Measurements from ENCODE around the gene KANTR.
A peak's percentile ranks its signal among the peaks of the same experiment; 100 is the strongest.

The KANTR gene

GRCh38 chrX:53093177-53093655 is 726 bp upstream of the KANTR start:
- TF ChIP-seq USF1 (IDR thresholded peaks at IDR 0.05) (no peak), RAD21 (IDR thresholded peaks at IDR 0.05; ENCODE audit: low read depth) (peak; percentile 54)

GRCh38 chrX:53094582-53094905 is 602 bp downstream of the KANTR start:
- TF ChIP-seq ZBTB7A (IDR thresholded peaks at IDR 0.05; ENCODE audit: low read depth) (no peak), EP300 (IDR thresholded peaks at IDR 0.05; ENCODE audit: borderline replicate concordance) (no peak), CEBPB (IDR thresholded peaks at IDR 0.05) (no peak), USF1 (IDR thresholded peaks at IDR 0.05) (no peak), FOXM1 (IDR thresholded peaks at IDR 0.05; ENCODE audit: borderline replicate concordance, low read depth) (no peak), YY1 (IDR thresholded peaks at IDR 0.05; ENCODE audit: low read depth) (no peak), TCF12 (IDR thresholded peaks at IDR 0.05; ENCODE audit: low read depth) (no peak), EGR1 (IDR thresholded peaks at IDR 0.05) (no peak), MAX (IDR thresholded peaks at IDR 0.05) (no peak), TAF1 (IDR thresholded peaks at IDR 0.05; ENCODE audit: low read depth) (no peak), RAD21 (IDR thresholded peaks at IDR 0.05; ENCODE audit: low read depth) (no peak), NFIC (IDR thresholded peaks at IDR 0.05) (no peak)

- TF ChIP-seq CREB1 (IDR thresholded peaks at IDR 0.05; ENCODE audit: low read depth) (no peak), TCF12 (IDR thresholded peaks at IDR 0.05; ENCODE audit: low read depth) (no peak), USF1 (IDR thresholded peaks at IDR 0.05) (no peak), ZBTB7A (IDR thresholded peaks at IDR 0.05; ENCODE audit: low read depth) (no peak), FOXM1 (IDR thresholded peaks at IDR 0.05; ENCODE audit: borderline replicate concordance, low read depth) (no peak), NFIC (IDR thresholded peaks at IDR 0.05) (no peak), MAX (IDR thresholded peaks at IDR 0.05) (no peak), EGR1 (IDR thresholded peaks at IDR 0.05) (no peak), EP300 (IDR thresholded peaks at IDR 0.05; ENCODE audit: borderline replicate concordance) (no peak), TAF1 (IDR thresholded peaks at IDR 0.05; ENCODE audit: low read depth) (no peak), RAD21 (IDR thresholded peaks at IDR 0.05; ENCODE audit: low read depth) (no peak), YY1 (IDR thresholded peaks at IDR 0.05; ENCODE audit: low read depth) (no peak), TEAD4 (IDR thresholded peaks at IDR 0.05) (no peak)
These were observed 1.9 kb downstream of the KANTR start for GRCh38 chrX:53095796-53096195.

GRCh38 chrX:53114864-53115549 is 21.1 kb downstream of the KANTR start:
- TF ChIP-seq TAF1 (IDR thresholded peaks at IDR 0.05; ENCODE audit: low read depth) (no peak), ZBTB7A (IDR thresholded peaks at IDR 0.05; ENCODE audit: low read depth) (no peak), USF1 (IDR thresholded peaks at IDR 0.05) (no peak), YY1 (IDR thresholded peaks at IDR 0.05; ENCODE audit: low read depth) (no peak), NFIC (IDR thresholded peaks at IDR 0.05) (no peak)

GRCh38 chrX:53115550-53115874 is 21.6 kb downstream of the KANTR start:
- TF ChIP-seq TEAD4 (IDR thresholded peaks at IDR 0.05) (no peak), FOXM1 (IDR thresholded peaks at IDR 0.05; ENCODE audit: borderline replicate concordance, low read depth) (no peak), EGR1 (IDR thresholded peaks at IDR 0.05) (no peak), TAF1 (IDR thresholded peaks at IDR 0.05; ENCODE audit: low read depth) (no peak)

GRCh38 chrX:53116101-53116500 is 22.2 kb downstream of the KANTR start:
- TF ChIP-seq TAF1 (IDR thresholded peaks at IDR 0.05; ENCODE audit: low read depth) (no peak), TCF12 (IDR thresholded peaks at IDR 0.05; ENCODE audit: low read depth) (no peak), MAX (IDR thresholded peaks at IDR 0.05) (no peak), ZBTB7A (IDR thresholded peaks at IDR 0.05; ENCODE audit: low read depth) (no peak), CEBPB (IDR thresholded peaks at IDR 0.05) (no peak), NFIC (IDR thresholded peaks at IDR 0.05) (no peak), YY1 (IDR thresholded peaks at IDR 0.05; ENCODE audit: low read depth) (no peak), TEAD4 (IDR thresholded peaks at IDR 0.05) (no peak), CREB1 (IDR thresholded peaks at IDR 0.05; ENCODE audit: low read depth) (no peak), EGR1 (IDR thresholded peaks at IDR 0.05) (no peak), USF1 (IDR thresholded peaks at IDR 0.05) (no peak), FOXM1 (IDR thresholded peaks at IDR 0.05; ENCODE audit: borderline replicate concordance, low read depth) (no peak), RAD21 (IDR thresholded peaks at IDR 0.05; ENCODE audit: low read depth) (no peak)

- no peak for TF ChIP-seq RAD21 (IDR thresholded peaks at IDR 0.05; ENCODE audit: low read depth)
- TF ChIP-seq REST (IDR thresholded peaks at IDR 0.05; ENCODE audit: low read depth) = no peak
- no peak for TF ChIP-seq CEBPB (IDR thresholded peaks at IDR 0.05)
- no peak for TF ChIP-seq TCF12 (IDR thresholded peaks at IDR 0.05; ENCODE audit: low read depth)
- TF ChIP-seq USF1 (IDR thresholded peaks at IDR 0.05) = no peak
- TF ChIP-seq EP300 (IDR thresholded peaks at IDR 0.05; ENCODE audit: borderline replicate concordance) = no peak
- TF ChIP-seq TEAD4 (IDR thresholded peaks at IDR 0.05) = no peak
- TF ChIP-seq TAF1 (IDR thresholded peaks at IDR 0.05; ENCODE audit: low read depth) = no peak
- TF ChIP-seq MAX (IDR thresholded peaks at IDR 0.05) = no peak
- TF ChIP-seq ZBTB7A (IDR thresholded peaks at IDR 0.05; ENCODE audit: low read depth) = no peak
- no peak for TF ChIP-seq NFIC (IDR thresholded peaks at IDR 0.05)
- TF ChIP-seq CREB1 (IDR thresholded peaks at IDR 0.05; ENCODE audit: low read depth) = no peak
- TF ChIP-seq EGR1 (IDR thresholded peaks at IDR 0.05) = no peak
These were observed 28.1 kb downstream of the KANTR start for GRCh38 chrX:53122013-53122412.

All from Ishikawa (cell line).